Heart left ventricle (tissue), 16 donors: ENCODE measurements around the gene NCOA1. TPM values are rescaled to one million over a fixed set of nuclear protein-coding genes. Genes with fewer than 3 reads are reported as not detected.

Source experiments
- ATAC-seq, 4 donors: fragments of 200-7000 bp; cut with Tn5 transposase; one replicate each; pipeline ENCODE4 v1.9.1; 2020 to 2022; ENCODE audit warnings: moderate library complexity in 4 of 4, mild to moderate bottlenecking in 3 of 4, moderate number of reproducible peaks in 1 of 4
- DNase-seq, 5 donors: peaks; one replicate each; pipeline ENCODE4 v3.0.0-alpha.2; 2020
- H3K27ac ChIP-seq, 12 donors: fragments of 200-600 bp; sonication (generic) in 4 of 12; one replicate each; pipeline versions ENCODE4 v1.5.0 to v1.8.0; 2016 to 2022; ENCODE audit warnings: mild to moderate bottlenecking in 2 of 12
- H3K27me3 ChIP-seq, 9 donors: fragments of 200-600 bp; sonication (generic) in 2 of 9; one replicate each; pipeline versions ENCODE4 v1.5.1 to v1.8.0; 2016 to 2022; ENCODE audit warnings: mild to moderate bottlenecking in 3 of 9
- H3K36me3 ChIP-seq, 9 donors: fragments of 200-600 bp; sonication (generic) in 2 of 9; one replicate each; pipeline versions ENCODE4 v1.5.0 to v1.8.0; 2018 to 2022; ENCODE audit warnings: mild to moderate bottlenecking in 2 of 9
- H3K4me1 ChIP-seq, 12 donors: fragments of 200-600 bp; sonication (generic) in 4 of 12; one replicate each; pipeline versions ENCODE4 v1.5.0 to v1.8.0; 2016 to 2022; ENCODE audit warnings: mild to moderate bottlenecking in 3 of 12
- H3K4me3 ChIP-seq, 12 donors: fragments of 200-600 bp; sonication (generic) in 4 of 12; one replicate each; pipeline versions ENCODE4 v1.5.0 to v1.8.0; 2017 to 2022; ENCODE audit warnings: mild to moderate bottlenecking in 9 of 12, moderate library complexity in 4 of 12
- H3K9me3 ChIP-seq, 12 donors: fragments of 200-600 bp; sonication (generic) in 4 of 12; one replicate each; pipeline versions ENCODE4 v1.5.0 to v1.8.0; 2016 to 2022; ENCODE audit warnings: mild to moderate bottlenecking in 1 of 12
- POLR2A ChIP-seq, 2 donors: fragments of 450-650 bp; IDR thresholded peaks; one replicate each; pipeline ENCODE4 v1.6.1; 2017; ENCODE audit warnings: antibody characterized with exemption in 2 of 2, mild to moderate bottlenecking in 2 of 2, moderate library complexity in 2 of 2
- WGBS, 4 donors: extraction: QIAGEN DNeasy Blood & Tissue Kit in 2 of 4; methylation state at CpG; one replicate each; pipeline versions ENCODE4 v1.1.5 to v1.1.7; 2013 to 2018; 5-methylcytosine and 5-hydroxymethylcytosine counted together
- intact Hi-C, 10 donors: fragments of 100-400 bp; cut with DNase I; formaldehyde crosslinking; loops; one replicate each; pipeline versions ENCODE4 v1.11.1 to v1.14.2; 2022
- polyA plus RNA-seq, 2 donors: library from polyadenylated mRNA; stranded (reverse); fragments of 200-250 nt; gene quantifications; one replicate each; pipeline ENCODE4 v1.2.3, GENCODE V29; 2013
- total RNA-seq, 9 donors: library from RNA; depleted of rRNA in 2 of 9; stranded (reverse); fragments of >200 nt in 2 of 9; fragmentation: NEBNext Ultra II Directional in 3 of 9; extraction: Animal tissue kit (Norgen Biotek cat#: 25700) in 3 of 9; gene quantifications; one replicate each; pipeline versions ENCODE4 v1.1.0 to v1.2.4, GENCODE V29; 2016 to 2023
- TF ChIP-seq, protein P1 (sequence below), 12 donors: fragments of 200-600 bp; sonication (generic) in 4 of 12; IDR thresholded peaks; one replicate each; pipeline versions ENCODE4 v1.5.0 to v1.8.0; 2018 to 2022; ENCODE audit warnings: antibody characterized with exemption in 12 of 12, mild to moderate bottlenecking in 5 of 12
- donor health status: ischemic (EF 13 %, LVEDD 7.1; RV severe dilation, severe dysfunction).
- donor health status: healthy with polysubstance abuse.
- donor health status: DM: no; HTN: yes; CAD: no.
- donor health status: DM: no; HTN: no; CAD: no.
- donor health status: ischemic (EF 25% LVEDD 6.9; RV normal size, moderate dysfunction).
- donor health status: ischemic (EF 25% LVEDD 5.7; RV mildly dilated, moderate dysfunction).
- donor health status: healthy.
- donor health status: DM: yes; HTN: yes; CAD: no.
- donor health status: ischemic (EF 35%, LVEDD 5.7; RV mildly dilated, moderate dysfunction).
- donor health status: nonischemic (EF 11% LVEDD 7.7; RV severe dilation, severe dysfunction).
- donor health status: DM: yes; HTN: yes; CAD: no.
- donor health status: PGD.
- donor health status: ischemic (EF 29% LVEDD 5.4; RV normal size, mild dysfunction).
- donor health status: nonischemic (EF 23%, LVEDD 6.1; RV moderate dilation, normal function).

NCOA1 gene
- total and polyA plus RNA-seq, 11 donors, result 8.5 to 42.3 (median 32.4) TPM

- DNase-seq (no peak), ATAC-seq (no peak)
- no peak overlapping the region for H3K27ac ChIP-seq
- H3K27me3 ChIP-seq, result no peaks in the 10 kb centered on the region
- no peak overlapping the region for H3K4me3 ChIP-seq
- peaks cover 3 to 78% (median 55%) of the 10 kb centered on the region in 12 donors for H3K4me1 ChIP-seq
- H3K9me3 ChIP-seq, result no peaks in the 10 kb centered on the region
- TF ChIP-seq POLR2A (IDR thresholded peaks at IDR 0.05), result no peak
- TF ChIP-seq, protein P1, sequence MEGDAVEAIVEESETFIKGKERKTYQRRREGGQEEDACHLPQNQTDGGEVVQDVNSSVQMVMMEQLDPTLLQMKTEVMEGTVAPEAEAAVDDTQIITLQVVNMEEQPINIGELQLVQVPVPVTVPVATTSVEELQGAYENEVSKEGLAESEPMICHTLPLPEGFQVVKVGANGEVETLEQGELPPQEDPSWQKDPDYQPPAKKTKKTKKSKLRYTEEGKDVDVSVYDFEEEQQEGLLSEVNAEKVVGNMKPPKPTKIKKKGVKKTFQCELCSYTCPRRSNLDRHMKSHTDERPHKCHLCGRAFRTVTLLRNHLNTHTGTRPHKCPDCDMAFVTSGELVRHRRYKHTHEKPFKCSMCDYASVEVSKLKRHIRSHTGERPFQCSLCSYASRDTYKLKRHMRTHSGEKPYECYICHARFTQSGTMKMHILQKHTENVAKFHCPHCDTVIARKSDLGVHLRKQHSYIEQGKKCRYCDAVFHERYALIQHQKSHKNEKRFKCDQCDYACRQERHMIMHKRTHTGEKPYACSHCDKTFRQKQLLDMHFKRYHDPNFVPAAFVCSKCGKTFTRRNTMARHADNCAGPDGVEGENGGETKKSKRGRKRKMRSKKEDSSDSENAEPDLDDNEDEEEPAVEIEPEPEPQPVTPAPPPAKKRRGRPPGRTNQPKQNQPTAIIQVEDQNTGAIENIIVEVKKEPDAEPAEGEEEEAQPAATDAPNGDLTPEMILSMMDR (IDR thresholded peaks at IDR 0.05), result no peak
- intact Hi-C loops, result no loop called here
- H3K36me3 ChIP-seq, result no peaks in the 10 kb centered on the region
- WGBS, 4 donors, result 95 to 100% (median 96%) methylated on average over 1 of the region's 1 CpG
These were observed 17.8 kb downstream of the NCOA1 start for GRCh38 chr2:24508878-24509277.

- no peak for ATAC-seq
- TF ChIP-seq POLR2A (IDR thresholded peaks at IDR 0.05), result no peak
- TF ChIP-seq, protein P1 (IDR thresholded peaks at IDR 0.05), result no peak
- H3K4me1 ChIP-seq, result peaks cover 3 to 81% (median 55%) of the 10 kb centered on the region in 12 donors
These were observed 18.4 kb downstream of the NCOA1 start for GRCh38 chr2:24509425-24509824.

GRCh38 chr2:24509840-24510239 lies 18.8 kb downstream of the NCOA1 start:
- WGBS, 4 donors, result 91 to 99% (median 94%) methylated on average over 3 of the region's 3 CpGs
- intact Hi-C loops, result no loop called here
- TF ChIP-seq POLR2A (IDR thresholded peaks at IDR 0.05), result no peak
- TF ChIP-seq, protein P1 (IDR thresholded peaks at IDR 0.05), result no peak
- no peaks in the 10 kb centered on the region for H3K9me3 ChIP-seq
- no peak for DNase-seq
- H3K36me3 ChIP-seq, result no peaks in the 10 kb centered on the region
- no peak overlapping the region for H3K27ac ChIP-seq
- H3K4me1 ChIP-seq, result peaks cover 3 to 81% (median 55%) of the 10 kb centered on the region in 12 donors
- H3K4me3 ChIP-seq, result no peak overlapping the region
- H3K27me3 ChIP-seq, result no peaks in the 10 kb centered on the region
- ATAC-seq, result no peak

More at GRCh38 chr2:24509425-24509824, 18.4 kb downstream of the NCOA1 start:
- H3K27ac ChIP-seq, result no peak overlapping the region
- DNase-seq, result no peak
- no peaks in the 10 kb centered on the region for H3K9me3 ChIP-seq
- no peaks in the 10 kb centered on the region for H3K27me3 ChIP-seq
- intact Hi-C loops, result no loop called here
- WGBS, 4 donors, result 95 to 98% (median 97%) methylated on average over 1 of the region's 1 CpG
- H3K36me3 ChIP-seq, result no peaks in the 10 kb centered on the region
- no peak overlapping the region for H3K4me3 ChIP-seq

- no peak overlapping the region for H3K4me3 ChIP-seq
- H3K9me3 ChIP-seq, result no peaks in the 10 kb centered on the region
- WGBS, 4 donors, result 89 to 100% (median 94%) methylated on average over 1 of the region's 1 CpG
- H3K36me3 ChIP-seq, result no peaks in the 10 kb centered on the region
- no peak overlapping the region for H3K27ac ChIP-seq
- TF ChIP-seq POLR2A (IDR thresholded peaks at IDR 0.05), result no peak
- TF ChIP-seq, protein P1 (IDR thresholded peaks at IDR 0.05), result no peak
- ATAC-seq (no peak), DNase-seq (no peak)
- intact Hi-C loops, result no loop called here
- peaks cover 0 to 79% (median 54%) of the 10 kb centered on the region in 12 donors for H3K4me1 ChIP-seq
- H3K27me3 ChIP-seq, result no peaks in the 10 kb centered on the region
These were observed 19.7 kb downstream of the NCOA1 start for GRCh38 chr2:24510771-24511170.
